Measurements from ENCODE around the gene FAM170B.

GRCh38 chr10:49113741-49114141 is 20.1 kb downstream of the FAM170B start:
- TF ChIP-seq POLR2A (IDR thresholded peaks at IDR 0.05) = no peak
- TF ChIP-seq CTCF (IDR thresholded peaks at IDR 0.05) = no peak

Measured in right lobe of liver (tissue), 4 donors.